Central memory CD8-positive, alpha-beta T cell (primary cell): ENCODE measurements around the gene C2orf74.
A peak's percentile ranks its signal among the peaks of the same experiment; 100 is the strongest.

Experiments used
- ATAC-seq: fragments of 150-1000 bp; cut with Tn5 transposase; replicated peaks from 2 replicates; pipeline ENCODE4 v1.10.0; 2022; ENCODE audit warnings: mild to moderate bottlenecking, moderate FRiP score, moderate number of reproducible peaks; ENCODE audit not compliant: poor library complexity, severe bottlenecking; ENCODE audit errors: extremely low read depth
- DNase-seq, 2 donors: peaks; one replicate each; pipeline ENCODE4 v3.0.0; 2021; ENCODE audit warnings: low spot score in 2 of 2
- H3K27ac Mint-ChIP-seq: one replicate; pipeline ENCODE4 v1.8.0; 2022; ENCODE audit warnings: low read depth, mild to moderate bottlenecking, moderate library complexity, mixed read lengths
- H3K27me3 Mint-ChIP-seq: one replicate; pipeline ENCODE4 v1.8.0; 2022; ENCODE audit warnings: mixed read lengths
- H3K36me3 Mint-ChIP-seq: one replicate; pipeline ENCODE4 v1.8.0; 2022; ENCODE audit warnings: mild to moderate bottlenecking, moderate library complexity, mixed read lengths; ENCODE audit not compliant: insufficient read depth
- H3K4me1 Mint-ChIP-seq: one replicate; pipeline ENCODE4 v1.8.0; 2022; ENCODE audit warnings: mixed read lengths
- H3K4me3 Mint-ChIP-seq: one replicate; pipeline ENCODE4 v1.8.0; 2022; ENCODE audit warnings: mild to moderate bottlenecking, moderate library complexity, mixed read lengths
- H3K9me3 Mint-ChIP-seq: one replicate; pipeline ENCODE4 v1.8.0; 2022; ENCODE audit warnings: mixed read lengths

Gene C2orf74

GRCh38 chr2:61176755-61177726 is 15.1 kb downstream of the C2orf74 start:
- Mint-ChIP-seq H3K27ac (peak overlapping the region; percentile 94), H3K4me1 (peaks cover 52% of the 10 kb centered on the region), H3K4me3 (peak overlapping the region; percentile 82), H3K27me3 (no peaks in the 10 kb centered on the region), H3K9me3 (no peaks in the 10 kb centered on the region), H3K36me3 (peaks cover 20% of the 10 kb centered on the region)
- ATAC-seq (peak; percentile 88), DNase-seq (peak; percentile 75 to 87)

- ATAC-seq, result peak; percentile 26
- DNase-seq, result peak; percentile 21 to 22
- H3K36me3 Mint-ChIP-seq, result peaks cover 27% of the 10 kb centered on the region
- H3K4me3 Mint-ChIP-seq, result peak overlapping the region; percentile 82
- H3K4me1 Mint-ChIP-seq, result peaks cover 58% of the 10 kb centered on the region
- no peaks in the 10 kb centered on the region for H3K9me3 Mint-ChIP-seq
- no peaks in the 10 kb centered on the region for H3K27me3 Mint-ChIP-seq
- H3K27ac Mint-ChIP-seq, result peak overlapping the region; percentile 94
These were observed 15.9 kb downstream of the C2orf74 start for GRCh38 chr2:61177727-61178549.

DNA sequence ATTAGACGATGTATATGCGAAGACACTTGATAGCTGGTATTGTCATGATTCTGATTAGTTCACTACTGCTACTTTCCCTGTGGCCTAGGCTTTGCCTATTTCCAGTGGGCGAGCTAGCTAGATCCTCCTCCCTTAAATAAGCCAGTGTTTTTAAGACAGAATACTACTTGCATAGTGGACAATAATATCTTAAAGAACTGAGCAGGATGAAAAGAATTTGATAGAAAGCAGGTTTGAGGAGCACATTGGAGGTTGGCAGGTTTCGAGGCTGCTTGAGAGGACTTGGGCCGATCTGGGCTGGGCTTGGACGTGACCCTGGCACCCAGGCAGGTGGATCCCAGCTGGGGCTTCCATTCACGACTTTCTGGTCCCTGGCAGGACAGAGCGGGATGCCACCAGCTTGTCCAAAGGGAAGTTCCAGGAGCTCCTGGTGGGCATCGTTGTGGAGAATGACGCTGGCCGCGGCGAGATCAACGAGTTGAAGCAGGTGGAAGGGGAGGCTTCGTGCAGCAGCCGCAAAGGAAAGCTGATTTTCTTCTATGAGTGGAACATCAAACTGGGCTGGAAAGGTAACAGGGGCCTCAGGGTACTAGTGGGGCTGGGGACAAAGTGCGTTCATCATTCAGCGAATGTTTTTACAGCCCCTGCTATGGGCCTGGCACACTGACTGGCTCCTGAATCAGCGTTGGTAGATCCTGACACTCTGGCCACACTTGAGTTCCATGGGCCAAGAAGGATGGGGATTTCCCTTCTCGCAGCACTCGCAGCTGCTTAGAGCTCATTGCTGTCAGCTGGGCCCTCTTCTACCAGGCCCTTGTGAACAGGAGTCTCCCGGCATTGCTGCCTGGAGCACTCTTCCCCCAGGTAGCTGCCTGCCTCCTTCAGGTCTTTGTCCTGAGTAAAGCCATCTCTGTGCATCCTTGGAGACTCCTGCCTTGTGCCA is 16.9 kb downstream of the C2orf74 start:
- Mint-ChIP-seq H3K27ac (peak overlapping the region; percentile 94), H3K4me1 (peaks cover 67% of the 10 kb centered on the region), H3K9me3 (no peaks in the 10 kb centered on the region), H3K4me3 (peak overlapping the region; percentile 82), H3K27me3 (no peaks in the 10 kb centered on the region), H3K36me3 (peaks cover 33% of the 10 kb centered on the region)
- no peak for ATAC-seq
- no peak for DNase-seq

DNA sequence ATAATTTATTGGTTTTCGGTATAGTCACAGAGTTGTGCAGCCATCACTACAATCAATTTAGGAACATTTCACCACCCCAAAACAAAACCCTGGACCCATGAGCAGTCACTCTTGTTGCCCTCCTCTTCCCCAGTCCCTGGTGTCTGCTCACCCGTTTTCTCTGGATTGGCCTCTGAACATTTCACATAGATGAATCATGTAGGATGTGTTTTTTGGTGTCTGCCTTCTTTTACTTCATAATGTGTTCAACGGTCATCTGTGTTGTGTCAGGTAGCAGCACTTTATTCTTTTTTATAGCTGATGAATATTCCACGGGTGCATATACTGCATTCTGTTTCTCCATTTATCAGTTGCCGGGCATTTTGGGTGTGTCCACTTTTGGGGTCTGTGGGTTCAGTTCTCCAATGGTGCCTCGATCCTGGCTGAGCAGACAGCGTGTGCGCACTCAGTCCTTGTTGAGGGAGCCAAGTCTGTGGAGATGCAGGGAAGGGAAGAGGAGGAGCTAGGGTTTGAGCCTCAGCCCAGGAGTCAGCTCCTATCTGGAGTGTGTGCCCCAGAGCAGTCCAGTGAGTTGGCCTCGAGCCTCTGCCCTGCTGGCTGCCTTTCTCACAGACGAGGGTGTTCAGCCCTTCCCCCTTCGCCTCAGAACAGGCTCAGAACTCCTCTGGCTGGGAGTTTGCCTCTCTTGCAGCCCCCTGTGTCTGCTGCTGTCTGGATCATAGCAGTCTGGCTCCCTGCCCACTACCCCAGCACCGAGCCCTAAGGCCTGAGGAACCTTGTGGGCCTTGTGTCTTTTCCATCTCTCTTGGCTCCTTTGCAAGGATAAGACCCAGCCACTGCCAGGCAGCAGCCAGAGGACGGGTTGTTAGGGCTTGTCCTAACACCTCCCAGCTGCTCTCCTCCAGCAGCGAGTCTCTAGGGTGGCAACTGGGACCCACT is 18.0 kb downstream of the C2orf74 start:
- H3K36me3 Mint-ChIP-seq, result peaks cover 37% of the 10 kb centered on the region
- no peak for ATAC-seq

DNA sequence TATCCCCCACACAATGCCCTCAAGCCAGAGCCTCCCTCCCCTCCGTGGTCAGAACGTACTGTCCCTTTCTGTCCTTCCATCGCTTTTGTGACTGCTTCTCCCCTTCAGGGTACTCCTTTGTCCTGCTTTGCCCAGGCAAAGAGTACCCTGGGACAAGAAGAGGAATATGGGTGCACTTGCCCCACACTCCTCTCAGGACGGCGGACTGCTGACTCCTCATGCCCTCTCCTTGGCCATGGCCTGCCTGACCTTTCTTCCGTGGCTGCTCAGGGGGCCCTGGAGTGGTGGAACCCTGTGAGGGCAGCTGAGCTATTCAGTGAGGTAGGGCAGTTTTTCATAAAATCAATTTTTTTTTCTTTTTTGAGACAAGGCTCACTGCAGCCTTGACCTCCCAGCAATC is 18.7 kb downstream of the C2orf74 start:
- Mint-ChIP-seq H3K4me3 (peak overlapping the region; percentile 82), H3K4me1 (peaks cover 82% of the 10 kb centered on the region), H3K27ac (peak overlapping the region; percentile 94), H3K9me3 (no peaks in the 10 kb centered on the region), H3K36me3 (peaks cover 45% of the 10 kb centered on the region), H3K27me3 (no peaks in the 10 kb centered on the region)
- ATAC-seq (no peak), DNase-seq (no peak)

More for the DNA sequence above, 18.0 kb downstream of the C2orf74 start:
- peak overlapping the region; percentile 94 for H3K27ac Mint-ChIP-seq
- H3K27me3 Mint-ChIP-seq, result no peaks in the 10 kb centered on the region
- H3K4me3 Mint-ChIP-seq, result peak overlapping the region; percentile 82
- H3K4me1 Mint-ChIP-seq, result peaks cover 74% of the 10 kb centered on the region
- DNase-seq, result no peak
- H3K9me3 Mint-ChIP-seq, result no peaks in the 10 kb centered on the region

GRCh38 chr2:61181382-61182058 is 19.5 kb downstream of the C2orf74 start:
- Mint-ChIP-seq H3K4me1 (peaks cover 83% of the 10 kb centered on the region), H3K9me3 (no peaks in the 10 kb centered on the region), H3K27ac (peak overlapping the region; percentile 94), H3K4me3 (peak overlapping the region; percentile 82), H3K36me3 (peaks cover 53% of the 10 kb centered on the region), H3K27me3 (no peaks in the 10 kb centered on the region)
- ATAC-seq (no peak), DNase-seq (no peak)

- H3K27ac Mint-ChIP-seq, result peak overlapping the region; percentile 94
- peaks cover 57% of the 10 kb centered on the region for H3K36me3 Mint-ChIP-seq
- no peaks in the 10 kb centered on the region for H3K9me3 Mint-ChIP-seq
- peaks cover 82% of the 10 kb centered on the region for H3K4me1 Mint-ChIP-seq
- ATAC-seq (no peak), DNase-seq (no peak)
- H3K4me3 Mint-ChIP-seq, result peak overlapping the region; percentile 82
- H3K27me3 Mint-ChIP-seq, result no peaks in the 10 kb centered on the region
These were observed 20.0 kb downstream of the C2orf74 start for GRCh38 chr2:61182059-61182383.

- no peaks in the 10 kb centered on the region for H3K27me3 Mint-ChIP-seq
- peaks cover 63% of the 10 kb centered on the region for H3K36me3 Mint-ChIP-seq
- H3K27ac Mint-ChIP-seq, result peak overlapping the region; percentile 10
- ATAC-seq, result no peak
- peaks cover 69% of the 10 kb centered on the region for H3K4me1 Mint-ChIP-seq
- DNase-seq, result no peak
- H3K4me3 Mint-ChIP-seq, result no peak overlapping the region
- H3K9me3 Mint-ChIP-seq, result no peaks in the 10 kb centered on the region
These were observed 21.8 kb downstream of the C2orf74 start for GRCh38 chr2:61183795-61184194.

DNA sequence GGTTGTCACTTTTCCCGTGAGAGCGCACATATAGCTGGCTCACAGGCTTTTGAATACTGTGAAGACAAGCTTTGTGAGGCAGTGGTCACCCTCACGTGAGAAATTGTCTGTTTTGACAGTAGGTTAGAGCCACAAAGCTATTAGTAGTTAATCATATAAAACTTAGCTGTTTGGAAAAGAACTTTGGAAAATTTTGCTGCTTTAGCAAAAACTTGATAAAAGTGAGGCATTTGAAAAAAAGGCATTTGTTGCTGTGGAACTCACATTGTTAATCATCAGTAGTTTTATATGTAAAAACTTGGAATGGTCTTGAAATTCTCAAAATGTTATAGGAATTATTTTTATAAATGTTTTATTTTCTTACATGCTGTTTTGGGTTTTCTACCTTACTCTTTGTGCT is 22.3 kb downstream of the C2orf74 start:
- Mint-ChIP-seq H3K36me3 (peaks cover 64% of the 10 kb centered on the region), H3K4me1 (peaks cover 64% of the 10 kb centered on the region), H3K4me3 (no peak overlapping the region), H3K27me3 (no peaks in the 10 kb centered on the region), H3K9me3 (no peaks in the 10 kb centered on the region), H3K27ac (no peak overlapping the region)
- ATAC-seq (no peak), DNase-seq (no peak)

- Mint-ChIP-seq H3K4me3 (no peak overlapping the region), H3K27ac (no peak overlapping the region), H3K36me3 (peaks cover 64% of the 10 kb centered on the region), H3K9me3 (no peaks in the 10 kb centered on the region), H3K27me3 (no peaks in the 10 kb centered on the region), H3K4me1 (peaks cover 54% of the 10 kb centered on the region)
- DNase-seq (no peak), ATAC-seq (no peak)
These were observed 23.3 kb downstream of the C2orf74 start for GRCh38 chr2:61185231-61185728.

DNA sequence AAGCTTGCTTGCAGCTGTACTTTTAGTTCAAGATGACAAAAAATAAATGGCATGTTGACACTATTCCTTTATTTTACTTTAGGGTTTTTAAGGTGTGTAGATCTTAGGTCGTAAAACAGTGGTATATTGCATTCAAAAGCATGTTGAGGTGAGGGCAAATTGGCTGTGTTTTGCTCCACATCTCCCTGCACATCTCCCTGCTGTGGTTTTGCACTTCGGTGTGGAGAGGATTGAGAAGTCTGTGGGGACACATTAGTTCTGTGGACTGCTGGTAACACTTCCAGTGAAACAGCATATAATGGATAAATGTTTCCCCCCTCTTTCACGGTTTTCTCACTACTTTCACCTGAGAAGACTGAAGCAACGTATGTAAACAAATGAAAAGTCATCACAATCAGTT is 25.1 kb downstream of the C2orf74 start:
- H3K27ac Mint-ChIP-seq, result no peak overlapping the region
- peaks cover 67% of the 10 kb centered on the region for H3K36me3 Mint-ChIP-seq
- ATAC-seq (no peak), DNase-seq (no peak)
- no peaks in the 10 kb centered on the region for H3K27me3 Mint-ChIP-seq
- no peaks in the 10 kb centered on the region for H3K9me3 Mint-ChIP-seq
- H3K4me3 Mint-ChIP-seq, result no peak overlapping the region
- peaks cover 45% of the 10 kb centered on the region for H3K4me1 Mint-ChIP-seq
